HepG2 (cell line): ENCODE measurements around the gene HDGF. TPM values are rescaled to one million over a fixed set of nuclear protein-coding genes. Genes with fewer than 3 reads are reported as not detected.

ENCODE experiments used
- ARNT ChIP-seq: fragments of 450-650 bp; IDR thresholded peaks from 2 replicates; pipeline ENCODE4 v1.6.1; 2017
- GFI1 ChIP-seq: sonication (generic); formaldehyde crosslinking; IDR thresholded peaks from 2 replicates; pipeline ENCODE4 v1.5.0; 2020; ENCODE audit warnings: missing genetic modification reagents, mild to moderate bottlenecking, borderline replicate concordance
- ISL2 ChIP-seq: sonication (generic); formaldehyde crosslinking; IDR thresholded peaks from 2 replicates; pipeline ENCODE4 v1.5.0; 2020; ENCODE audit warnings: missing genetic modification reagents
- MAFG ChIP-seq: sonication (generic); formaldehyde crosslinking; IDR thresholded peaks from 2 replicates; pipeline ENCODE4 v1.5.1; 2020; ENCODE audit warnings: mild to moderate bottlenecking, missing genetic modification reagents
- POLR2G ChIP-seq: fragments of 200-400 bp; formaldehyde crosslinking; IDR thresholded peaks from 2 replicates; pipeline ENCODE4 v1.6.1; 2018; ENCODE audit warnings: mild to moderate bottlenecking, low read depth, low read length, moderate library complexity
- SMAD3 ChIP-seq: sonication (generic); formaldehyde crosslinking; IDR thresholded peaks from 2 replicates; pipeline ENCODE4 v1.4.0; 2020; ENCODE audit warnings: missing genetic modification reagents
- SMC3 ChIP-seq: IDR thresholded peaks from 2 replicates; pipeline ENCODE4 v1.6.1; 2011; ENCODE audit warnings: low read length, improper control_type of control experiment
- TSC22D2 ChIP-seq: sonication (generic); formaldehyde crosslinking; IDR thresholded peaks from 2 replicates; pipeline ENCODE4 v1.5.1; 2020; ENCODE audit warnings: missing genetic modification reagents, mild to moderate bottlenecking, borderline replicate concordance
- XRCC5 ChIP-seq: fragments of 200-400 bp; formaldehyde crosslinking; optimal IDR thresholded peaks from 2 replicates; pipeline ENCODE3; 2017; ENCODE audit warnings: mild to moderate bottlenecking, low read length
- ZNF138 ChIP-seq: sonication (generic); formaldehyde crosslinking; IDR thresholded peaks from 2 replicates; pipeline ENCODE4 v1.5.0; 2020; ENCODE audit warnings: mild to moderate bottlenecking, low read depth, missing genetic modification reagents
- ZNF577 ChIP-seq: sonication (generic); formaldehyde crosslinking; IDR thresholded peaks from 2 replicates; pipeline ENCODE4 v1.4.0; 2020; ENCODE audit warnings: mild to moderate bottlenecking, low read depth, missing genetic modification reagents, borderline replicate concordance
- polyA plus RNA-seq, 8 experiments: library from polyadenylated mRNA; depleted of rRNA in 3 of 8; stranded (reverse) in 7 of 8; unstranded in 1 of 8; fragments of >200 nt; fragmentation: Illumina TruSeq in 4 of 8; extraction: Trizol in 4 of 8; gene quantifications; 2 replicates each; pipeline versions ENCODE4 v1.2.1 to v1.2.3, GENCODE V29; 2011 to 2016; ENCODE audit warnings: low read depth in 4 of 8, missing spikeins in 1 of 8, mixed read lengths in 1 of 8; ENCODE audit not compliant: insufficient read depth in 1 of 8
- total RNA-seq, 5 experiments: library from RNA; depleted of rRNA; stranded (reverse); fragments of >200 nt; fragmentation: Illumina TruSeq; extraction: Trizol; gene quantifications; 2 replicates each; pipeline ENCODE4 v1.2.3, GENCODE V29; 2016; ENCODE audit warnings: low read depth in 1 of 5
- TF ChIP-seq, protein P1 (sequence below): IDR thresholded peaks from 2 replicates; pipeline ENCODE4 v1.4.0; 2020; ENCODE audit warnings: mild to moderate bottlenecking, missing genetic modification reagents
- TF ChIP-seq, protein P2 (sequence below): sonication (generic); formaldehyde crosslinking; IDR thresholded peaks from 2 replicates; pipeline ENCODE4 v1.4.0; 2020; ENCODE audit warnings: mild to moderate bottlenecking, missing genetic modification reagents
- TF ChIP-seq, protein P3 (sequence below): sonication (generic); formaldehyde crosslinking; IDR thresholded peaks from 2 replicates; pipeline ENCODE4 v1.5.1; 2020; ENCODE audit warnings: missing genetic modification reagents, mild to moderate bottlenecking, borderline replicate concordance

HDGF gene
- total and polyA plus RNA-seq, 2 of the 13 experiments (the other 11 are each of a cell fraction or from before 2014, with no cell fraction given): 156 to 196 TPM

DNA sequence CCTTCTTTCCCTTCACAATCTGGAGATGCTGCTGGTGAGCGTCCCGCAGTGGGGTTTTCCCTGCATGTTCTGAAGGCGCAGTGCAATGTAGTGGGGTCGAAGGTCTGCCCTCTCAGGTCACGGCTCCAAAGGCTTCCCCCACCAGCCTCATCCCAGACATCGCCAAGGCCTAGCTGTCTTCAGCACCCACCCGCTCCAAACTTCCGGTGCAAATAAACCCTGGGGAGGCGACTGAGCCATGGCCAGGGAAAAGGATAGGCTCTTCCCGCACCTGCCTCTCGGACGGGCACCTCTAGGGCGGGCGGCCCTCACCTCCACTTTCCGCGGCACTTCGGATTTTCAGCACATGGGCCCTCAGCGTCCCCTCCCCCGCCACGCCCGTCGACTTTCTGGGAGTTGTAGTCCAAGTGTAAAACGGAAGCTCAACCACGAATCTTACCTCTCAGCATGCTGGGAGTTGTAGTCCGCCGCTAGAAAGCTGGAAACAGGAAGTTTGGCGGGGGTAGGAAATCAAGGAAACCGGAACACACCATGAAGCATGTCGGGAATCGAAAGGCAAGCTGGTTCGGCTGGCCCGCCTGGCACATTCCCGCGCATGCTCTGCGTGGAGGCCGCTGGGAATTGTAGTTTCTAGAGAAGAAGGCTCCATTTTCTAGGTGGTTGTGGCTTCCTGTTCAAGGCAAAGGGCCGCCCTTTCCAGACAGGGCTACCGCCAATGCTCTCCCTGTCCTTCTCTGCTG lies 10.6 kb downstream of the HDGF start, which contains the start of gene MRPL24 (continued):
- TF ChIP-seq GFI1 (CRISPR knock-in tag) (peak; percentile 49; the same call in 1 of the 2 replicates), TSC22D2 (CRISPR knock-in tag) (peak; percentile 67; the same call in 1 of the 2 replicates), ZNF138 (CRISPR knock-in tag) (no peak), POLR2G (peak; percentile 92), SMC3 (no peak), ARNT (no peak), ZNF577 (no peak), ISL2 (no peak), MAFG (CRISPR knock-in tag) (no peak), XRCC5 (peak; percentile 80), SMAD3 (0 out of 2 replicates have a peak, but pooled peaks have one; percentile 56)
- TF ChIP-seq, protein P1, sequence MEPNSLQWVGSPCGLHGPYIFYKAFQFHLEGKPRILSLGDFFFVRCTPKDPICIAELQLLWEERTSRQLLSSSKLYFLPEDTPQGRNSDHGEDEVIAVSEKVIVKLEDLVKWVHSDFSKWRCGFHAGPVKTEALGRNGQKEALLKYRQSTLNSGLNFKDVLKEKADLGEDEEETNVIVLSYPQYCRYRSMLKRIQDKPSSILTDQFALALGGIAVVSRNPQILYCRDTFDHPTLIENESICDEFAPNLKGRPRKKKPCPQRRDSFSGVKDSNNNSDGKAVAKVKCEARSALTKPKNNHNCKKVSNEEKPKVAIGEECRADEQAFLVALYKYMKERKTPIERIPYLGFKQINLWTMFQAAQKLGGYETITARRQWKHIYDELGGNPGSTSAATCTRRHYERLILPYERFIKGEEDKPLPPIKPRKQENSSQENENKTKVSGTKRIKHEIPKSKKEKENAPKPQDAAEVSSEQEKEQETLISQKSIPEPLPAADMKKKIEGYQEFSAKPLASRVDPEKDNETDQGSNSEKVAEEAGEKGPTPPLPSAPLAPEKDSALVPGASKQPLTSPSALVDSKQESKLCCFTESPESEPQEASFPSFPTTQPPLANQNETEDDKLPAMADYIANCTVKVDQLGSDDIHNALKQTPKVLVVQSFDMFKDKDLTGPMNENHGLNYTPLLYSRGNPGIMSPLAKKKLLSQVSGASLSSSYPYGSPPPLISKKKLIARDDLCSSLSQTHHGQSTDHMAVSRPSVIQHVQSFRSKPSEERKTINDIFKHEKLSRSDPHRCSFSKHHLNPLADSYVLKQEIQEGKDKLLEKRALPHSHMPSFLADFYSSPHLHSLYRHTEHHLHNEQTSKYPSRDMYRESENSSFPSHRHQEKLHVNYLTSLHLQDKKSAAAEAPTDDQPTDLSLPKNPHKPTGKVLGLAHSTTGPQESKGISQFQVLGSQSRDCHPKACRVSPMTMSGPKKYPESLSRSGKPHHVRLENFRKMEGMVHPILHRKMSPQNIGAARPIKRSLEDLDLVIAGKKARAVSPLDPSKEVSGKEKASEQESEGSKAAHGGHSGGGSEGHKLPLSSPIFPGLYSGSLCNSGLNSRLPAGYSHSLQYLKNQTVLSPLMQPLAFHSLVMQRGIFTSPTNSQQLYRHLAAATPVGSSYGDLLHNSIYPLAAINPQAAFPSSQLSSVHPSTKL (CRISPR knock-in tag): no peak; the same call in none of the 2 replicates
- TF ChIP-seq, protein P2, sequence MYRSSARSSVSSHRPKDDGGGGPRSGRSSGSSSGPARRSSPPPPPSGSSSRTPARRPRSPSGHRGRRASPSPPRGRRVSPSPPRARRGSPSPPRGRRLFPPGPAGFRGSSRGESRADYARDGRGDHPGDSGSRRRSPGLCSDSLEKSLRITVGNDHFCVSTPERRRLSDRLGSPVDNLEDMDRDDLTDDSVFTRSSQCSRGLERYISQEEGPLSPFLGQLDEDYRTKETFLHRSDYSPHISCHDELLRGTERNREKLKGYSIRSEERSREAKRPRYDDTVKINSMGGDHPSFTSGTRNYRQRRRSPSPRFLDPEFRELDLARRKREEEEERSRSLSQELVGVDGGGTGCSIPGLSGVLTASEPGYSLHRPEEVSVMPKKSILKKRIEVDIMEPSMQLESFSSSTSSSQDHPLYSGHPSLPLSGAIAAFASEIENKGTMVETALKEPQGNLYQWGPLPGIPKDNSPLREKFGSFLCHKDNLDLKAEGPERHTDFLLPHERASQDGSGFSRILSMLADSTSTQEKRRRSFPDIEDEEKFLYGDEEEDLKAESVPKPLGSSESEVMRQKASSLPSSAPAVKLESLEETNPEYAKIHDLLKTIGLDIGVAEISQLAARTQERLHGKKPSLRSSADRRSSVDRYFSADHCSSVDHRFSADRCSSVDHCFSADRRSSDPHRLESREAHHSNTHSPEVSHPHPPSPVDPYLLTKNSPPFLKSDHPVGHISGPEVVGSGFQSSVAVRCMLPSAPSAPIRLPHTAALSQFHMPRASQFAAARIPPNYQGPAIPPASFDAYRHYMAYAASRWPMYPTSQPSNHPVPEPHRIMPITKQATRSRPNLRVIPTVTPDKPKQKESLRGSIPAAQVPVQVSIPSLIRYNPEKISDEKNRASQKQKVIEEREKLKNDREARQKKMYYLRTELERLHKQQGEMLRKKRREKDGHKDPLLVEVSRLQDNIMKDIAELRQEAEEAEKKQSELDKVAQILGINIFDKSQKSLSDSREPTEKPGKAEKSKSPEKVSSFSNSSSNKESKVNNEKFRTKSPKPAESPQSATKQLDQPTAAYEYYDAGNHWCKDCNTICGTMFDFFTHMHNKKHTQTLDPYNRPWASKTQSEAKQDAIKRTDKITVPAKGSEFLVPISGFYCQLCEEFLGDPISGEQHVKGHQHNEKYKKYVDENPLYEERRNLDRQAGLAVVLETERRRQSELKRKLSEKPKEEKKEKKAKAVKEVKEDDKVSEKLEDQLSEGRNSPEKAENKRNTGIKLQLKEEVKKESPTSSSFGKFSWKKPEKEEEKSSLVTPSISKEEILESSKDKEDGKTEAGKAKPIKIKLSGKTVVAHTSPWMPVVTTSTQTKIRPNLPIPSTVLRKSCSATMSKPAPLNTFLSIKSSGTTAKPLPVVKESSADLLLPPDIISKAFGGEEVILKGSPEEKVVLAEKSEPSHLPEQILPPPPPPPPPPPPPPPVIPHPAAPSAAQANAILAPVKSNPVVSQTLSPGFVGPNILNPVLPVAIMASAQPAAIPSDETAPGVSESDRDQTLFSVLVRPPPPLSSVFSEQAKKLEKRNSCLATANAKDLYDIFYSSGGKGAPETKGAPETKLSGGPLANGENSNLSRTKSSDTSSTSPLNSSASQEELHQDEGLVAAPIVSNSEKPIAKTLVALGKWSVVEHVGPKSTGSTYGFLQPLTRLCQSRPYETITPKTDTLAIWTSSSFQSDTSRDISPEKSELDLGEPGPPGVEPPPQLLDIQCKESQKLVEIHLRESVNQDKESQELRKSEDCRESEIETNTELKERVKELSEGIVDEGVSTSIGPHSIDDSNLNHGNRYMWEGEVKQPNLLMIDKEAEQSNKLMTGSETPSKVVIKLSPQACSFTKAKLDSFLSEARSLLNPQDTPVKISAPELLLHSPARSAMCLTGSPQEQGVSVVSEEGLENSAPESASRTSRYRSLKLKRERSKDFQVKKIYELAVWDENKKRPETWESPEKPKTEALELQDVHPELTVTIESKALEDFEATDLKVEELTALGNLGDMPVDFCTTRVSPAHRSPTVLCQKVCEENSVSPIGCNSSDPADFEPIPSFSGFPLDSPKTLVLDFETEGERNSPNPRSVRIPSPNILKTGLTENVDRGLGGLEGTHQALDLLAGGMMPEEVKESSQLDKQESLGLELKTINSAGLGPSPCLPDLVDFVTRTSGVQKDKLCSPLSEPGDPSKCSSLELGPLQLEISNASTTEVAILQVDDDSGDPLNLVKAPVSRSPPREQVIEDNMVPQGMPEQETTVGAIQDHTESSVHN (CRISPR knock-in tag): peak; percentile 88
- TF ChIP-seq, protein P3, sequence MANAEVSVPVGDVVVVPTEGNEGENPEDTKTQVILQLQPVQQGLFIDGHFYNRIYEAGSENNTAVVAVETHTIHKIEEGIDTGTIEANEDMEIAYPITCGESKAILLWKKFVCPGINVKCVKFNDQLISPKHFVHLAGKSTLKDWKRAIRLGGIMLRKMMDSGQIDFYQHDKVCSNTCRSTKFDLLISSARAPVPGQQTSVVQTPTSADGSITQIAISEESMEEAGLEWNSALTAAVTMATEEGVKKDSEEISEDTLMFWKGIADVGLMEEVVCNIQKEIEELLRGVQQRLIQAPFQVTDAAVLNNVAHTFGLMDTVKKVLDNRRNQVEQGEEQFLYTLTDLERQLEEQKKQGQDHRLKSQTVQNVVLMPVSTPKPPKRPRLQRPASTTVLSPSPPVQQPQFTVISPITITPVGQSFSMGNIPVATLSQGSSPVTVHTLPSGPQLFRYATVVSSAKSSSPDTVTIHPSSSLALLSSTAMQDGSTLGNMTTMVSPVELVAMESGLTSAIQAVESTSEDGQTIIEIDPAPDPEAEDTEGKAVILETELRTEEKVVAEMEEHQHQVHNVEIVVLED (CRISPR knock-in tag): peak; percentile 96
